ENCODE data around the gene THEMIS2. TPM values are rescaled to one million over a fixed set of nuclear protein-coding genes. Genes with fewer than 3 reads are reported as not detected.

The THEMIS2 gene
- total and polyA plus RNA-seq, 10 donors, result 82.4 to 433 (median 239) TPM

DNA sequence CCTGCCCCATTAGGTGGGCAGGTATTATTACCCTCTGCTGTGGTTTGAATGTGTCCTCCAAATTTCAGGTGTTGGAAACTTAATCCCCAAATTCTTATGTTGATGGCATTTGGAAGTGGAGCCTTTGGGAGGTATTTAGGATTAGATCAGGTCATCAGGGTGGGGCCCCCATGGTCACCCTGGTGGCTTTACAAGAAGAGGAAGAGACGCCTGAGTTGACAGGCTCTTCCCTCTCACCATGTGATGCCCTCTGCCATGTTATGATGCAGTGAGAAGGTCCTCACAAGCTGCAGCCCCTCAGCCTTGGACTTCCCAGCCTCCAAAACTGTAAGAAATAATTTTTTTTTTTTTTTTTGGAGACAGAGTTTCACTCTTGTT lies 8.8 kb upstream of the THEMIS2 start:
- TF ChIP-seq POLR2A (IDR thresholded peaks at IDR 0.05) (no peak), POLR2AphosphoS5 (IDR thresholded peaks at IDR 0.05) (no peak)
- TF ChIP-seq, protein P1, sequence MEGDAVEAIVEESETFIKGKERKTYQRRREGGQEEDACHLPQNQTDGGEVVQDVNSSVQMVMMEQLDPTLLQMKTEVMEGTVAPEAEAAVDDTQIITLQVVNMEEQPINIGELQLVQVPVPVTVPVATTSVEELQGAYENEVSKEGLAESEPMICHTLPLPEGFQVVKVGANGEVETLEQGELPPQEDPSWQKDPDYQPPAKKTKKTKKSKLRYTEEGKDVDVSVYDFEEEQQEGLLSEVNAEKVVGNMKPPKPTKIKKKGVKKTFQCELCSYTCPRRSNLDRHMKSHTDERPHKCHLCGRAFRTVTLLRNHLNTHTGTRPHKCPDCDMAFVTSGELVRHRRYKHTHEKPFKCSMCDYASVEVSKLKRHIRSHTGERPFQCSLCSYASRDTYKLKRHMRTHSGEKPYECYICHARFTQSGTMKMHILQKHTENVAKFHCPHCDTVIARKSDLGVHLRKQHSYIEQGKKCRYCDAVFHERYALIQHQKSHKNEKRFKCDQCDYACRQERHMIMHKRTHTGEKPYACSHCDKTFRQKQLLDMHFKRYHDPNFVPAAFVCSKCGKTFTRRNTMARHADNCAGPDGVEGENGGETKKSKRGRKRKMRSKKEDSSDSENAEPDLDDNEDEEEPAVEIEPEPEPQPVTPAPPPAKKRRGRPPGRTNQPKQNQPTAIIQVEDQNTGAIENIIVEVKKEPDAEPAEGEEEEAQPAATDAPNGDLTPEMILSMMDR (IDR thresholded peaks at IDR 0.05 in 8 of 11, conservative IDR thresholded peaks at IDR 0.05 in 3 of 11), result no peak
- H3K4me1 ChIP-seq, result peaks cover 13 to 76% (median 50%) of the 10 kb centered on the region in 6 donors
- DNase-seq, result no peak
- H3K27ac ChIP-seq, result peak overlapping the region; percentile 57 to 92 (median 85)
- H3K27me3 ChIP-seq (replicated peaks in 1 of 7), result no peaks in the 10 kb centered on the region
- H3K4me3 ChIP-seq, result peak overlapping the region in 1 of 8 donors; percentile 44
- intact Hi-C loops (cut with DNase I; ENCODE audit: low total_unique reads), result no loop called here
- H3K36me3 ChIP-seq, result no peaks in the 10 kb centered on the region
- no peaks in the 10 kb centered on the region for H3K9me3 ChIP-seq
- 23 to 56% (median 40%) methylated on average over 1 of the region's 1 CpG for WGBS, 5 donors

DNA sequence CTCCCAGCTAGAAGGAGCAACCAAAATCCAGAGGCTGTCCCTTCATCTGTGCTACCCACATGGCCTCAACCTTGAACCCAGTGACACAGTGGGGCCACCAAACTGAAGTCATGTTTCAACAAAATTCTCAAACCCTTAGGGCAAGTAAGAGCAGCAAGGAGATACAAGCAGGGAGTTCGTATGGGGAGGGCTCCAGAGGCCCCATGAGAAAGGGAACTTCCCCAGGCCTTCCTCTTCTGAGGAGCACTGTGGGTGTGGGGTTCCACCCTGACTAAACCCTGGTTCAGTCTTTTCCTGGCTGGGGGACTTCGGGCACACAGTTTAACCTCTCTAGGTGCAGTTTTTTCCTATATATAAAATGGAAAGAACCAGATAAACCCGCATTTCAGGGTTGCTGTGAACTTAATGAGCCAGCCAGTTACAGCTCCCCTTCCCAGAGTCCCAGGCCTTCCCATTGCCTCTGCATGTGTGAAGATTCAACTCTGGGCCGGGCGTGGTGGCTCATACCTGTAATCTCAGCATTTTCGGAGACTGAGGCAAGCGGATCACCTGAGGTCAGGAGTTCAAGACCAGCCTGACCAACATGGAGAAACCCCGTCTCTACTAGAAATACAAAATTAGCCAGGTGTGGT lies 8.0 kb upstream of the THEMIS2 start:
- TF ChIP-seq POLR2A (IDR thresholded peaks at IDR 0.05) (no peak), POLR2AphosphoS5 (IDR thresholded peaks at IDR 0.05) (peak in 1 of 3 donors; percentile 64)
- 59 to 72% (median 66%) methylated on average over 8 of the region's 8 CpGs for WGBS, 5 donors
- no peaks in the 10 kb centered on the region for H3K36me3 ChIP-seq
- H3K27ac ChIP-seq, result peak overlapping the region; percentile 57 to 92 (median 85)
- intact Hi-C loops (cut with DNase I; ENCODE audit: low total_unique reads), result no loop called here
- no peaks in the 10 kb centered on the region for H3K9me3 ChIP-seq
- H3K4me1 ChIP-seq, result peaks cover 21 to 77% (median 55%) of the 10 kb centered on the region in 6 donors
- DNase-seq, result no peak
- peak overlapping the region in 1 of 8 donors; percentile 44 for H3K4me3 ChIP-seq
- no peaks in the 10 kb centered on the region for H3K27me3 ChIP-seq (replicated peaks in 1 of 7)

DNA sequence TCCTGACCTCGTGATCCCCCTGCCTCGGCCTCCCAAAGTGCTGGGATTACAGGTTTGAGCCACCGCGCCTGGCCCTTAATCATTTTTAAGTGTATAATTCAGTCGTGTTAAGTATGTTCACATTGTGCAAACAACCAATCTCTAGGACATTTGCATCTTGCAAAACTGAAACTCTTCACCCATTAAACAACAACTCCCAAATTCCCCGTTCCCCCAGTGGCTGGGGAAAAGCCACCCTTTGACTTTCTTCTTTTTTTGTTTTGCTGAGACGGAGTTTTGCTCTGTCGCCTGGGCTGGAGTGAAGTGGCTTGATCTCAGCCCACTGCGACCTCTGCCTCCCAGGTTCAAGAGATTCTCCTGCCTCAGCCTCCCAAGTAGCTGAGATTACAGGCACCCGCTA lies 6.5 kb upstream of the THEMIS2 start:
- H3K27me3 ChIP-seq (replicated peaks in 1 of 7), result no peaks in the 10 kb centered on the region
- H3K4me3 ChIP-seq, result no peak overlapping the region
- peak; percentile 35 for DNase-seq
- intact Hi-C loops (cut with DNase I; ENCODE audit: low total_unique reads), result no loop called here
- TF ChIP-seq POLR2AphosphoS5 (IDR thresholded peaks at IDR 0.05) (no peak), POLR2A (IDR thresholded peaks at IDR 0.05) (no peak)
- TF ChIP-seq, protein P1 (IDR thresholded peaks at IDR 0.05 in 8 of 11, conservative IDR thresholded peaks at IDR 0.05 in 3 of 11), result no peak
- no peaks in the 10 kb centered on the region for H3K9me3 ChIP-seq
- no peaks in the 10 kb centered on the region for H3K36me3 ChIP-seq
- WGBS, 5 donors, result 77 to 89% (median 82%) methylated on average over 10 of the region's 10 CpGs
- peak overlapping the region in 5 of 8 donors; percentile 13 to 92 (median 90) for H3K27ac ChIP-seq
- peaks cover 29 to 91% (median 65%) of the 10 kb centered on the region in 6 donors for H3K4me1 ChIP-seq

DNA sequence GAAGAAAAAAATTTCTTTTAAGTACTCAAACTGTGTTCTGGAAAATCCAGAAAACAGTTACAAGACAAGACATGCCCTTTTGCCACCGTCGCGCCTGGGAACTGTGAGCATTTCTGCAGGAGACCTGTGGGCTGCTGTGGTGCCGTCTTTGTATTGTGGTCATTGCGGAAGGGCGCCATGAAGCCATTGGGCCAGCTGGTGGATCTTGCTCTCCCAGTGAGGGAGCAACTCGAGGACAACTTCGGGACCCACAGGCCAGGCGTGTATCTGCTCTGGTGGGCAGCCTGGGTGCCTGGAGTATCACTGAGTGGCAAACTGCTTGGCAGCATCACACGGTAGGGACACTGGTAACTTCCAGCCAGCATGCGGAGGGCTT lies 3.8 kb upstream of the THEMIS2 start:
- TF ChIP-seq POLR2AphosphoS5 (IDR thresholded peaks at IDR 0.05) (no peak), POLR2A (IDR thresholded peaks at IDR 0.05) (no peak)
- TF ChIP-seq, protein P1 (IDR thresholded peaks at IDR 0.05 in 8 of 11, conservative IDR thresholded peaks at IDR 0.05 in 3 of 11), result no peak
- peak overlapping the region in 2 of 8 donors; percentile 4 to 61 for H3K4me3 ChIP-seq
- intact Hi-C loops (cut with DNase I; ENCODE audit: low total_unique reads), result no loop called here
- H3K27ac ChIP-seq, result peak overlapping the region; percentile 74 to 97 (median 90)
- H3K27me3 ChIP-seq (replicated peaks in 1 of 7), result no peaks in the 10 kb centered on the region
- H3K9me3 ChIP-seq, result no peaks in the 10 kb centered on the region
- peaks cover 27 to 96% (median 68%) of the 10 kb centered on the region in 6 donors for H3K4me1 ChIP-seq
- no peaks in the 10 kb centered on the region for H3K36me3 ChIP-seq
- DNase-seq, result peak; percentile 82
- 82 to 84% (median 83%) methylated on average over 7 to 11 of the region's 11 CpGs for WGBS, 5 donors

Measured in spleen (tissue), 11 donors.